T-helper 1 cell (primary cell): ENCODE data around the gene PSMD1.

Source experiments
- DNase-seq, 5 donors: peaks; one replicate each; pipeline ENCODE4 v3.0.0-alpha.2; 2012 to 2020

The PSMD1 gene

DNA sequence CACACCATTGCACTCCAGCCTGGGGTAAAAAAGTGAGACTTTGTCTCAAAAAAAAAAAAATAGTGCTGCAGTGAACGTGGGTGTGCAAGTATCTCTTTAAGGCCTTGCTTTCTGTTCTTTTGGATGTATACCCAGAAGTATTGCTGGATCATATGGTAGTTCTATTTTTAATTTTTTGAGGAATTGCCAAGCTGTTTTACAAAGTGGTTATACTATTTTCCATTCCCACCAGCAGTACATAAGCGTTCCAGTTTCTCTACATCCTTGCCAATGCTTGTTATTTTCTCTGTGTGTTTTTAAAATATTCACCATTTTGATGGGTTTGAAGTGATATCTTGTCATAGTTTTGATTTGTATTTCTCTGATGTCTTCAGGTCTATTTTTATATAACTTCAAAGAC is 154.8 kb downstream of the PSMD1 start:
- DNase-seq, result no peak

DNA sequence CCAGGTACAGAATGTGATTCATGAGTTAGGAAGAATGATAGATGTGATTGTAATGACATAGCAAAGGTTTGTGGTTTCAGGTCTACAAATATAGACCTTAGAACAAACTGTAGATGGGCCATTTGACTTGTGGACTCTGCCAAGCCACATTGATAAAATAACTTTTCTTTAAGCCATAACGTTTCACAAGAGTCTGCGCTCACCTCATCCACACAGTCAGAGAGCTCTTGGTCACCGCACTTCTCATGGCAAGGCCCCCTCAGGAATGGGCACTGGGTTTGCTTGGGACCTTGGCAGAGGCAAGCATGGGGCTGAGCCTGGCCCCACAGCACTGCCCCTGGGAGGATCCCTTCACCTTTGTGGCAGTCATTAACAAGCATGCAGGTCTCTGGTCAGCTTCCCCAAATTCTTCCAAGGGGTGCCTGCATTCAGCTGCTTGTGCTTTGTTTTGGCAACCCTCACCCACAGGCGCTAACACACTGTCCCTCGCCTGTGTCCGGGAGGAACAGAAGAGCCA is 155.7 kb downstream of the PSMD1 start:
- DNase-seq, result no peak

DNA sequence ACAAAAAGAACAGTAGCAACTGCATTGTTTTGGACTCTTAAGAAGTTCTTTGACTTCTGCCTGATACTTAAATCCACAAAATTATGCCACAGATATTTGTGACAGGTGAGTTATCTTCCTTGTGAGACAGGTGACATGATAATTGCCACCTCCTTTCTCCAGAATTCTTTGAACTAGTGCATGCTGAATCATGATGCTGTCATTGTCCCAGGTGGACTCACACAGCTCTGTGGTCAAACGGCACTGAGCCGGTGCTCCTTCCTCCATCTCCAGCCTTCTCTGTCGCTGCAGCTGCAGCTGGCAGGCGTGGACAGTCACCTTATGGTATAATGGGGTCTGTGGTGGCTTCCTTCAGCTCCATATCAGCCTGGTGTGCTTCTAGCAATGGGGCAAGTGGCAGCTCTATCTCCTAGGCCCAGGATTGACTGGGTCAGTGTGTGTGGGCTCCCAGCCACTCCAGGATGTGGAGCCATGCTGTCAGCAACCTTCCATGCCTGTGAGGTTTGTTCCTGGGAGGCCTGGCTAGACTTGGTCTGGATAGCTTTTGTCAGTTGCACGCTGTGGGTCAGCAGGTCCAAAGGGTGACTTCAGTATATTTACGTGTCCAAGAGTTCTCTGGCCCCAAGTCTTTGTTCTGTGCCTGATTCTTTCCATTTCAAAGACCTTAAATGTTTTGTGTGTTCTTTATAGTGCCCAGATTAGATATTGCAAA is 157.4 kb downstream of the PSMD1 start:
- DNase-seq, result no peak

DNA sequence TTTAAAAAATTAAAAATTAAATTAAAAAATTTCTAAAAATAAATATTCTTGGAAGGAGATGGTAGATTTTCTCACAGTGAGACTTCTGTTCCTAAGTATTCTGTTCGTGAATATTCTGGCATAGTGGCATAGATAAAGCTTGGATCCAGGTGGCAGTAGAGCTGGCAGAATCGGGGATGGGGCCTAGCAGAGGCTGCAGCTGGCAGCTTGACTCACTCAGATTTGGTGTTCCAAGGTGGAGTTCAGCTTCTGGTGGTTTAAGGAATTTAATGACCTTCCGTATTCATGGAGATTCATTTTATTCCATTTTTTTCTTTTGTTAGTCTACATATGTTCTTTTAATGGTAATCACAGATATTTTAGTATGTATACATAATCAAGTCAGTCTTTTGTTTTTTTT is 161.7 kb downstream of the PSMD1 start:
- DNase-seq, result no peak

DNA sequence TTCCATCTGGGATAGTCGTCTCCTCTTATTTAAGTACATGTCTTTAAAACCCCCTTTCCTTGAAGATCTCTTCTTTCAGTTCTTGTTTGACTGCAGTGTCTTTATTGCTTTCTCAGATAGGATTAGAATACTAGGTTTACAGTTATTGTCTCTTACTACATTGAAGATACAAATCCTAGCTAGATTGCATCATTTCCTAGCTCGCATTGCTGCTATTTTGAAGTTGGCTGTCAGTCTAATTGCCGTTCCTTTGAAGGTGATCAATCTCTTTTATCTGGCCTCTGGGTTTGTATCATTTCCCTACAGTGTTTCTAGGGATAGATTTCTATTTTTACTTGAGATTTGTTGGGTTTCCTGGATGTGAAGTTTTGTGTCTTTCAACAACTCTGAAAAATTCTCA is 162.6 kb downstream of the PSMD1 start:
- peak in 1 of 5 donors; percentile 21 for DNase-seq

DNA sequence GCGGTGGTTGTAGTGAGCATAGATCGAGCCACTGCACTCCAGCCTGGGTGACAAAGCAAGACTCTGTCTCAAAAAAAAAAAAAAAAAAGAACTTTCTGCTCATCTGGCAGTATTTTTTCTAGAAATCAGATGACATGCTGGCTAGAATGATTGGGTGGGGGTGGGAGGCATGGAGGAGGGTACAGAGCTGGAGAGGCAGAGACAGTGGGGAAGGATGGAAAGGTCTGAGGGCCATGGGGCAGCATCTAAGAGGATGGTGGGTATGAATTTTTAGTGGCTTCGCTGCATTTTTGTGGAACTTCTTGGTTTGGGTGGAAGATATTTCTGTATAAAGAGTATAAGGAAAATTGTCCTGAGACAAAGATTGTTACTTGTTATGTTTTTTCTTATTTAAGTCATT is 165.1 kb downstream of the PSMD1 start:
- no peak for DNase-seq
